H1 (cell line): ENCODE data around the gene PRSS23. TPM values are rescaled to one million over a fixed set of nuclear protein-coding genes. Genes with fewer than 3 reads are reported as not detected.

Source experiments
- CTCF ChIA-PET: fragments of 300-600 bp; sonication (Branson Sonifier 250); formaldehyde crosslinking; loops from one replicate; lab custom pipeline; 2021; ENCODE audit not compliant: partially characterized antibody; lab: Charles Lee
- POLR2A ChIA-PET: fragments of 300-600 bp; sonication (Branson Sonifier 250); formaldehyde crosslinking; loops from one replicate; lab custom pipeline; 2021; ENCODE audit warnings: inconsistent platforms; ENCODE audit not compliant: partially characterized antibody; lab: Charles Lee
- DNase-seq, 2 experiments: peaks; one replicate each; pipeline versions ENCODE4 v3.0.0 to v3.0.0-alpha.2; 2010 to 2022; ENCODE audit warnings: low spot score in 2 of 2, low read depth in 1 of 2, mixed read lengths in 1 of 2
- FAIRE-seq: peaks from 2 replicates; lab custom pipeline; 2011; peaks lifted over from hg19 to GRCh38; lab: Jason Lieb, UNC
- H2AFZ ChIP-seq: 2 replicates; pipeline ENCODE4 v1.8.1; 2012; ENCODE audit warnings: low read length, inconsistent platforms
- H2AK5ac ChIP-seq: 2 replicates; pipeline ENCODE4 v1.6.1; 2013; ENCODE audit warnings: low read depth, low read length
- H2BK120ac ChIP-seq: replicated peaks from 2 replicates; pipeline ENCODE3; 2013; ENCODE audit warnings: low read depth, low read length, inconsistent platforms
- H2BK12ac ChIP-seq: 2 replicates; pipeline ENCODE4 v1.6.1; 2013; ENCODE audit warnings: low read depth, low read length
- H2BK15ac ChIP-seq: 2 replicates; pipeline ENCODE4 v1.6.1; 2013; ENCODE audit warnings: low read length
- H2BK20ac ChIP-seq: 2 replicates; pipeline ENCODE4 v1.6.1; 2013; ENCODE audit warnings: low read length
- H2BK5ac ChIP-seq: 2 replicates; pipeline ENCODE4 v1.6.1; 2013; ENCODE audit warnings: low read depth, low read length
- H3K14ac ChIP-seq: 2 replicates; pipeline ENCODE4 v1.6.1; 2013; ENCODE audit warnings: inconsistent platforms; ENCODE audit not compliant: insufficient read length
- H3K18ac ChIP-seq: 2 replicates; pipeline ENCODE4 v1.6.1; 2013; ENCODE audit warnings: low read length; ENCODE audit errors: extremely low read depth
- H3K23ac ChIP-seq: 2 replicates; pipeline ENCODE4 v1.6.1; 2013; ENCODE audit warnings: inconsistent platforms; ENCODE audit not compliant: insufficient read length
- H3K23me2 ChIP-seq: 2 replicates; pipeline ENCODE4 v1.6.1; 2013; ENCODE audit warnings: low read depth, low read length
- H3K27ac ChIP-seq: 2 replicates; pipeline ENCODE4 v1.6.1; 2011; ENCODE audit warnings: low read depth, low read length, inconsistent platforms
- H3K27me3 ChIP-seq, 4 experiments: replicated peaks in 1 of 4; 1 replicate in 1 of 4; 2 replicates in 3 of 4; pipeline versions ENCODE4 v1.6.1 to v1.8.1; 2011 to 2013; ENCODE audit warnings: low read length in 3 of 4, mild to moderate bottlenecking in 3 of 4, inconsistent platforms in 2 of 4, mixed read lengths in 2 of 4, moderate library complexity in 1 of 4; ENCODE audit not compliant: control insufficient read depth in 3 of 4, insufficient read depth in 3 of 4; ENCODE audit errors: extremely low read depth in 1 of 4
- H3K36me3 ChIP-seq, 4 experiments: 2 replicates each; pipeline versions ENCODE4 v1.6.1 to v1.8.1; 2011 to 2013; ENCODE audit warnings: mild to moderate bottlenecking in 4 of 4, low read length in 3 of 4, moderate library complexity in 2 of 4, control low read depth in 1 of 4, inconsistent platforms in 1 of 4; ENCODE audit not compliant: insufficient read depth in 4 of 4, control insufficient read depth in 2 of 4
- H3K4ac ChIP-seq: replicated peaks from 2 replicates; pipeline ENCODE3; 2013; ENCODE audit warnings: low read length, low read depth, mixed read lengths, inconsistent platforms; ENCODE audit not compliant: insufficient read length
- H3K4me1 ChIP-seq, 4 experiments: replicated peaks in 1 of 4; 1 replicate in 1 of 4; 2 replicates in 3 of 4; pipeline versions ENCODE4 v1.6.1 to v1.8.1; 2011 to 2013; ENCODE audit warnings: low read length in 3 of 4, inconsistent platforms in 2 of 4, mixed read lengths in 1 of 4; ENCODE audit not compliant: insufficient read depth in 4 of 4, control insufficient read depth in 3 of 4
- H3K4me2 ChIP-seq, 2 experiments: 2 replicates each; pipeline versions ENCODE4 v1.6.1 to v1.8.1; 2011 to 2013; ENCODE audit warnings: low read depth in 2 of 2, low read length in 2 of 2, control low read depth in 1 of 2, inconsistent platforms in 1 of 2, mild to moderate bottlenecking in 1 of 2; ENCODE audit not compliant: insufficient read depth in 1 of 2
- H3K4me3 ChIP-seq, 4 experiments: fragments of 200-600, 300-600 bp in 1 of 4; sonication (generic), shearing (Covaris generic), sonication (Bioruptor Twin) in 1 of 4; 2 replicates each; pipeline versions ENCODE4 v1.5.1 to v1.8.1; 2011 to 2016; ENCODE audit warnings: low read length in 4 of 4, low read depth in 3 of 4, control low read depth in 2 of 4, inconsistent platforms in 2 of 4, mild to moderate bottlenecking in 2 of 4, mixed read lengths in 1 of 4, moderate library complexity in 1 of 4; ENCODE audit not compliant: insufficient read depth in 2 of 4; ENCODE audit errors: extremely low read depth in 1 of 4
- H3K56ac ChIP-seq: replicated peaks from 2 replicates; pipeline ENCODE3; 2013; ENCODE audit warnings: low read depth, mild to moderate bottlenecking, mixed read lengths, low read length, inconsistent platforms; ENCODE audit not compliant: insufficient read length
- H3K79me1 ChIP-seq: 2 replicates; pipeline ENCODE4 v1.6.1; 2013; ENCODE audit warnings: low read depth, low read length, control low read depth
- H3K79me2 ChIP-seq, 2 experiments: 2 replicates each; pipeline versions ENCODE4 v1.6.1 to v1.8.1; 2012 to 2013; ENCODE audit warnings: low read length in 2 of 2, mild to moderate bottlenecking in 2 of 2, inconsistent platforms in 1 of 2; ENCODE audit not compliant: insufficient read depth in 2 of 2, control insufficient read depth in 1 of 2
- H3K9ac ChIP-seq, 4 experiments: replicated peaks in 1 of 4; 1 replicate in 1 of 4; 2 replicates in 3 of 4; pipeline versions ENCODE4 v1.6.1 to v1.8.1; 2011 to 2013; ENCODE audit warnings: low read depth in 3 of 4, low read length in 3 of 4, control low read depth in 2 of 4, mild to moderate bottlenecking in 2 of 4, moderate library complexity in 2 of 4, inconsistent platforms in 1 of 4; ENCODE audit errors: extremely low read depth in 1 of 4
- H3K9me3 ChIP-seq, 2 experiments: 2 replicates each; pipeline versions ENCODE4 v1.6.1 to v1.8.1; 2012 to 2013; ENCODE audit warnings: mild to moderate bottlenecking in 2 of 2, moderate library complexity in 2 of 2, control low read depth in 1 of 2, inconsistent platforms in 1 of 2, low read depth in 1 of 2, low read length in 1 of 2, mixed read lengths in 1 of 2; ENCODE audit not compliant: insufficient read depth in 2 of 2
- H4K20me1 ChIP-seq, 2 experiments: replicated peaks in 1 of 2; 2 replicates each; pipeline versions ENCODE3 to v1.8.1; 2011 to 2013; ENCODE audit warnings: inconsistent platforms in 2 of 2, low read length in 2 of 2, mild to moderate bottlenecking in 1 of 2; ENCODE audit not compliant: insufficient read depth in 2 of 2, control insufficient read depth in 1 of 2
- H4K5ac ChIP-seq: 2 replicates; pipeline ENCODE4 v1.6.1; 2013; ENCODE audit warnings: low read length, low read depth, mixed read lengths, inconsistent platforms; ENCODE audit not compliant: insufficient read length
- H4K8ac ChIP-seq: 2 replicates; pipeline ENCODE4 v1.8.0; 2013; ENCODE audit warnings: mild to moderate bottlenecking, moderate library complexity, low read length, inconsistent platforms; ENCODE audit not compliant: insufficient read depth; ENCODE audit errors: extremely low read depth
- H4K91ac ChIP-seq: replicated peaks from 2 replicates; pipeline ENCODE3; 2013; ENCODE audit warnings: low read length, mixed read lengths, inconsistent platforms; ENCODE audit not compliant: insufficient read length
- TEAD4 ChIP-seq: IDR thresholded peaks from 2 replicates; pipeline ENCODE4 v1.6.1; 2012; ENCODE audit warnings: low read depth, low read length, inconsistent platforms, mixed read lengths
- WGBS, 2 experiments: shearing (Covaris generic) in 1 of 2; methylation state at CpG; one replicate each; pipeline versions ENCODE4 v1.1.6 to v1.1.7; 2013 to 2015; ENCODE audit warnings: low lambda C conversion rate in 2 of 2, mixed read lengths in 2 of 2, inconsistent platforms in 1 of 2, low coverage in 1 of 2, missing lambda C conversion rate in 1 of 2; ENCODE audit not compliant: insufficient replicate concordance in 2 of 2, insufficient coverage in 1 of 2, insufficient read length in 1 of 2; ENCODE audit errors: extremely low coverage in 1 of 2, missing lambda C conversion rate in 1 of 2; 5-methylcytosine and 5-hydroxymethylcytosine counted together
- polyA plus RNA-seq, 7 experiments: library from polyadenylated mRNA; depleted of rRNA in 3 of 7; stranded (reverse) in 5 of 7; unstranded in 2 of 7; fragments of >200 nt in 5 of 7; fragments of 200-250 nt in 2 of 7; gene quantifications; 1 replicate in 5 of 7; 2 replicates in 1 of 7; 4 replicates in 1 of 7; pipeline versions ENCODE4 v1.2.1 to v1.2.3, GENCODE V29; 2011 to 2013; ENCODE audit warnings: missing spikeins in 2 of 7, mixed read lengths in 2 of 7
- total RNA-seq: library from RNA; stranded (reverse); fragmentation: NEBNext Ultra II Directional; extraction: Animal tissue kit (Norgen Biotek cat#: 25700); gene quantifications from 2 replicates; pipeline ENCODE4 v1.2.1, GENCODE V29; 2021

Gene PRSS23
- total and polyA plus RNA-seq, 2 of the 8 experiments (the other 6 are each of a cell fraction or from before 2014, with no cell fraction given): 4.4 to 5.6 TPM

DNA sequence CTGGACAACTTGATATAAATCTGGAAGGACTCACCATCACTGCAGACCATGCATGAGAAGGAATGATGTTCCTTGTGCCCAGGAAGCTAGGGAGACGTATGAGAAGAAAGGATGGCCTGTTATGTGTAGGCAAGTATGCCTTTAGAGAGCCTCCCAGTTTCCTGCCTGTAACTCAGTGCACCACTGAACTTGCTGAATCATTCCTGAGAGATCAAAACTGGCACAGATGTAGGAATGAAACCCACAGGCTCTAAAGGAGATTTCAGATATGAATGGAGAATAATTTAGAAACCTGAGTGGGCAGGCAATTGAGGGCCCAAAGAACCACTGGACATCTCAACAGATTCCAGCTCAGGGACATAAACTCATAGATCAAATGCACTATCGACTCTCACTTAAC, 38.4 kb upstream of the PRSS23 start:
- Histone ChIP-seq H3K36me3 (no peaks in the 10 kb centered on the region), H2BK5ac (no peak overlapping the region), H3K4me2 (no peak overlapping the region), H3K23me2 (no peaks in the 10 kb centered on the region), H4K20me1 (no peaks in the 10 kb centered on the region), H3K4me1 (no peaks in the 10 kb centered on the region), H3K27me3 (no peaks in the 10 kb centered on the region), H2AFZ (no peak overlapping the region), H4K5ac (no peak overlapping the region), H3K27ac (no peak overlapping the region), H2AK5ac (no peak overlapping the region), H2BK12ac (no peak overlapping the region), H3K56ac (no peak overlapping the region), H3K79me1 (no peaks in the 10 kb centered on the region), H4K8ac (no peak overlapping the region), H3K23ac (no peak overlapping the region), H2BK15ac (no peak overlapping the region), H2BK20ac (no peak overlapping the region), H3K79me2 (no peaks in the 10 kb centered on the region), H3K4me3 (no peak overlapping the region), H2BK120ac (no peak overlapping the region), H3K18ac (no peak overlapping the region), H3K9ac (no peak overlapping the region), H3K4ac (no peak overlapping the region), H3K14ac (no peak overlapping the region), H4K91ac (no peak overlapping the region), H3K9me3 (no peaks in the 10 kb centered on the region)
- 79% methylated on average over 2 of the region's 2 CpGs; no CpG with 5 or more reads in 1 of the 2 experiments for WGBS, 2 experiments
- no peak for DNase-seq
- no peak for FAIRE-seq
- ChIA-PET POLR2A (no interaction called here), CTCF (interaction anchor here (0.5 kb wide), 1 partner anchor 198 kb away, joined by 3 read pairs; no protein-coding TSS in a partner anchor)
- TF ChIP-seq TEAD4: no peak
